ENCODE data around the gene MTR.

MTR gene

DNA sequence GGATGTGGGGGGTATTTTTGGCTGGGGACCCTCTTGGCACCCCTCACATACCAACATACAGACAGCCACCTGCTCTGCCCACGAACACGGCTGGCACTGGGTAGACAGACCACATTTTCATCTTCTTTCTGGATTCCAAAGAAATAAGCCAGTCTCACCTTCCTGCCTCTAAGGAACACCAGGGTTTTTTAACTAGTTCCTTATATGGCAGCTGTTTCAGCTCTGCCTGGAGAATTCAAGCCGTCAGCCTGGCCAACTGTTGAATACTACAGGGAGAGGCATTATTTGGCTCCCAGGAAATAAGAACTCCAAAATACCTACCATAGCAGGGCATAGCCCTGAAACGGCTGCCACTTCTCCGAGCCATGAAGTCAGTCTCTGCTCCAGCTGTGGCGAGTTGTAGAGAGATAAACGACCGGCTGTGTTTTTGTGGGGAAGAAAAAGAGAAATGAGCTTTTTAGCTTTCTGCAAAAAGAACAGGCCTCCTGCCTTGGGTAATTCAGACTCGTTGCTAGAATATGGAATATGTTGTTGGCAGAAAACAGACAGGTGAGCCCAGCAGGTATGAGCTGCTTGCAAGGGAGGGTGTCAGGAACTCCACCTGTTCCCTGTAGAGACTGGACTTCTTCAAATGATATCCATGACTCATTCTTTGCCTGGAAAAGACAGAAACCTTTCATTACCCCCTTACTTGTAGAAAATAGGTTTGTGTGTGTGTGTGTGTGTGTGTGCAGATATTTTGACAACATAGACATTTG, 157.3 kb downstream of the MTR start:
- Histone ChIP-seq H3K4me3 (replicated peaks; ENCODE audit: low read depth, low read length) (no peak overlapping the region), H3K27me3 (replicated peaks; ENCODE audit: control insufficient read depth, insufficient read depth, low read length) (no peaks in the 10 kb centered on the region; the same call in 1 of the 2 replicates), H3K36me3 (ENCODE audit: control insufficient read depth, insufficient read depth, low read length) (no peaks in the 10 kb centered on the region)
- DNase-seq (ENCODE audit: extremely low read depth, insufficient read length), result no peak
- TF ChIP-seq, protein P1, sequence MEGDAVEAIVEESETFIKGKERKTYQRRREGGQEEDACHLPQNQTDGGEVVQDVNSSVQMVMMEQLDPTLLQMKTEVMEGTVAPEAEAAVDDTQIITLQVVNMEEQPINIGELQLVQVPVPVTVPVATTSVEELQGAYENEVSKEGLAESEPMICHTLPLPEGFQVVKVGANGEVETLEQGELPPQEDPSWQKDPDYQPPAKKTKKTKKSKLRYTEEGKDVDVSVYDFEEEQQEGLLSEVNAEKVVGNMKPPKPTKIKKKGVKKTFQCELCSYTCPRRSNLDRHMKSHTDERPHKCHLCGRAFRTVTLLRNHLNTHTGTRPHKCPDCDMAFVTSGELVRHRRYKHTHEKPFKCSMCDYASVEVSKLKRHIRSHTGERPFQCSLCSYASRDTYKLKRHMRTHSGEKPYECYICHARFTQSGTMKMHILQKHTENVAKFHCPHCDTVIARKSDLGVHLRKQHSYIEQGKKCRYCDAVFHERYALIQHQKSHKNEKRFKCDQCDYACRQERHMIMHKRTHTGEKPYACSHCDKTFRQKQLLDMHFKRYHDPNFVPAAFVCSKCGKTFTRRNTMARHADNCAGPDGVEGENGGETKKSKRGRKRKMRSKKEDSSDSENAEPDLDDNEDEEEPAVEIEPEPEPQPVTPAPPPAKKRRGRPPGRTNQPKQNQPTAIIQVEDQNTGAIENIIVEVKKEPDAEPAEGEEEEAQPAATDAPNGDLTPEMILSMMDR (IDR thresholded peaks at IDR 0.05; ENCODE audit: insufficient read depth, low read length, poor library complexity, severe bottlenecking), result no peak

DNA sequence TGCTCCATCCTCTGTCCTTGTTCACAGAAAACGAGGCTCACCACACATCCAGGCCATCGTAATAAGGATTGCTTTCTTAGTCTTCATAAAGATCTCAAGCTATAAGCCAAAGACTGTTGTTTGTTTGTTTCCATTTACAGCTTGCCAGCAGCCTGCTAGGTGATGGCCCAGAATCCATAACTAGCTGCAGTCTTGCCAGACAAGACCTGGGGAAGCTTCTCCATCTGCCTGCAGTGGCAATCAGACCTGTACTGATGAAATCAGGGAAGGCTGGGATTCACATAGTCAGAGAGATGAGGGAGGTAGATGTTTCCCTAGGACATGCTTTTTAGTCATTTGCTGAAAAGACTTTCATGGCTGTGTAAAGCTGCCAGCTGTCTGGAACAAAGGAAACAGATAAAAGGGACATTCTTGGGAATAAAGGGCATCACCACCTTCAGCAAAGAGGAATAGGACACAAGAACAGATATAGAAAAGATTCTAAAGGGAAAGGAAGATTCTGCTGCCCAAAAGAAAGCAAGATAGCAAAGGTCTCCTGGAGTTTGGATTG, 158.1 kb downstream of the MTR start:
- H3K4me3 ChIP-seq (replicated peaks; ENCODE audit: low read depth, low read length), result no peak overlapping the region
- TF ChIP-seq, protein P1 (IDR thresholded peaks at IDR 0.05; ENCODE audit: insufficient read depth, low read length, poor library complexity, severe bottlenecking), result no peak
- no peaks in the 10 kb centered on the region for H3K36me3 ChIP-seq (ENCODE audit: control insufficient read depth, insufficient read depth, low read length)
- DNase-seq (ENCODE audit: extremely low read depth, insufficient read length), result no peak
- H3K27me3 ChIP-seq (replicated peaks; ENCODE audit: control insufficient read depth, insufficient read depth, low read length), result no peaks in the 10 kb centered on the region; the same call in 1 of the 2 replicates

All from GM06990 (cell line).